HEK293 (cell line): ENCODE data around the gene WDR20.

Experiments
- CTCF ChIA-PET: fragments of 350-600 bp; formaldehyde crosslinking; extraction: SDS; loops from one replicate; lab custom pipeline; 2021; ENCODE audit warnings: antibody characterized with exemption; lab: Yijun Ruan, JAX
- POLR2A ChIA-PET: fragments of 300-600 bp; formaldehyde crosslinking; extraction: SDS; loops from one replicate; lab custom pipeline; 2020; ENCODE audit warnings: antibody characterized with exemption, inconsistent platforms; lab: Yijun Ruan, JAX
- H3K27ac ChIP-seq: fragments of 200-500 bp; sonication (Bioruptor generic); 2 replicates; pipeline ENCODE4 v1.5.1; 2014; ENCODE audit warnings: low read depth, low read length, control low read depth, inconsistent platforms; ENCODE audit errors: extremely low read depth
- H3K36me3 ChIP-seq, 2 experiments: fragments of 200-500 bp in 1 of 2; sonication (Bioruptor generic) in 1 of 2; 1 replicate in 1 of 2; 2 replicates in 1 of 2; pipeline ENCODE4 v1.5.1; 2014 to 2017; ENCODE audit warnings: inconsistent platforms in 2 of 2, low read length in 2 of 2; ENCODE audit not compliant: control insufficient read depth in 2 of 2, insufficient read depth in 1 of 2
- H3K4me1 ChIP-seq: fragments of 200-500 bp; sonication (Bioruptor generic); 2 replicates; pipeline ENCODE4 v1.5.1; 2014; ENCODE audit warnings: mild to moderate bottlenecking, low read length, inconsistent platforms; ENCODE audit not compliant: control insufficient read depth, insufficient read depth
- H3K4me3 ChIP-seq: 2 replicates; pipeline ENCODE4 v1.5.1; 2011; ENCODE audit warnings: low read depth, mild to moderate bottlenecking, control low read depth, low read length, moderate library complexity
- H3K9me3 ChIP-seq: fragments of 200-500 bp; sonication (Bioruptor generic); 2 replicates; pipeline ENCODE4 v1.5.1; 2014; ENCODE audit warnings: low read depth, low read length, inconsistent platforms; ENCODE audit not compliant: control insufficient read depth, insufficient read depth
- KLF16 ChIP-seq: fragments of 450-650 bp; formaldehyde crosslinking; IDR thresholded peaks from 2 replicates; pipeline ENCODE4 v1.5.1; 2017; ENCODE audit warnings: missing biosample characterization, missing genetic modification characterization
- RBAK ChIP-seq: fragments of 450-650 bp; formaldehyde crosslinking; IDR thresholded peaks from 2 replicates; pipeline ENCODE4 v1.5.1; 2016; ENCODE audit warnings: missing biosample characterization, missing genetic modification characterization
- SALL2 ChIP-seq: fragments of 450-650 bp; formaldehyde crosslinking; IDR thresholded peaks from 2 replicates; pipeline ENCODE4 v1.5.0; 2017; ENCODE audit warnings: missing biosample characterization, mild to moderate bottlenecking, missing genetic modification characterization, borderline replicate concordance
- SETDB1 ChIP-seq: IDR thresholded peaks from one replicate; pipeline ENCODE4 v1.6.1; 2017; ENCODE audit warnings: mild to moderate bottlenecking, low read length, moderate library complexity, mixed read lengths; ENCODE audit not compliant: insufficient read length
- SP2 ChIP-seq: fragments of 450-650 bp; formaldehyde crosslinking; IDR thresholded peaks from 2 replicates; pipeline ENCODE4 v1.5.1; 2016; ENCODE audit warnings: missing biosample characterization, missing genetic modification characterization
- ZBTB48 ChIP-seq: fragments of 450-650 bp; formaldehyde crosslinking; IDR thresholded peaks from 2 replicates; pipeline ENCODE4 v1.5.1; 2016; ENCODE audit warnings: missing biosample characterization, missing genetic modification characterization
- ZBTB8A ChIP-seq: fragments of 450-650 bp; formaldehyde crosslinking; IDR thresholded peaks from 2 replicates; pipeline ENCODE4 v1.5.1; 2016; ENCODE audit warnings: missing biosample characterization, missing genetic modification characterization
- ZFHX2 ChIP-seq: fragments of 450-650 bp; formaldehyde crosslinking; conservative IDR thresholded peaks from 2 replicates; pipeline ENCODE4 v1.5.1; 2016; ENCODE audit warnings: missing biosample characterization, missing genetic modification characterization
- ZFP3 ChIP-seq: fragments of 450-650 bp; formaldehyde crosslinking; IDR thresholded peaks from 2 replicates; pipeline ENCODE4 v1.5.1; 2016; ENCODE audit warnings: low read depth, missing biosample characterization, missing genetic modification characterization
- ZIC2 ChIP-seq: fragments of 450-650 bp; formaldehyde crosslinking; IDR thresholded peaks from 2 replicates; pipeline ENCODE4 v1.5.1; 2016; ENCODE audit warnings: missing biosample characterization, missing genetic modification characterization
- ZNF133 ChIP-seq: fragments of 450-650 bp; formaldehyde crosslinking; IDR thresholded peaks from 2 replicates; pipeline ENCODE4 v1.5.1; 2016; ENCODE audit warnings: missing biosample characterization, missing genetic modification characterization
- ZNF157 ChIP-seq: fragments of 450-650 bp; formaldehyde crosslinking; IDR thresholded peaks from 2 replicates; pipeline ENCODE4 v1.5.1; 2016; ENCODE audit warnings: missing biosample characterization, missing genetic modification characterization
- ZNF174 ChIP-seq: fragments of 450-650 bp; formaldehyde crosslinking; IDR thresholded peaks from 2 replicates; pipeline ENCODE4 v1.5.0; 2017; ENCODE audit warnings: missing biosample characterization, mild to moderate bottlenecking, missing genetic modification characterization
- ZNF23 ChIP-seq: fragments of 450-650 bp; formaldehyde crosslinking; IDR thresholded peaks from 2 replicates; pipeline ENCODE4 v1.5.1; 2016; ENCODE audit warnings: missing biosample characterization, missing genetic modification characterization, borderline replicate concordance
- ZNF248 ChIP-seq: fragments of 450-650 bp; formaldehyde crosslinking; IDR thresholded peaks from 2 replicates; pipeline ENCODE4 v1.5.1; 2017; ENCODE audit warnings: missing biosample characterization, missing genetic modification characterization
- ZNF274 ChIP-seq, 2 experiments: fragments of 200-500 bp in 1 of 2; fragments of 450-650 bp in 1 of 2; sonication (Bioruptor generic) in 1 of 2; formaldehyde crosslinking in 1 of 2; IDR thresholded peaks; 2 replicates each; pipeline versions ENCODE4 v1.5.1 to v1.6.1; 2014 to 2016; ENCODE audit warnings: borderline replicate concordance in 1 of 2, inconsistent platforms in 1 of 2, low read length in 1 of 2, missing biosample characterization in 1 of 2, missing genetic modification characterization in 1 of 2
- ZNF37A ChIP-seq: fragments of 450-650 bp; IDR thresholded peaks from 2 replicates; pipeline ENCODE4 v1.5.1; 2018; ENCODE audit warnings: missing biosample characterization, missing genetic modification characterization
- ZNF391 ChIP-seq: fragments of 450-650 bp; formaldehyde crosslinking; IDR thresholded peaks from 2 replicates; pipeline ENCODE4 v1.5.1; 2016; ENCODE audit warnings: low read depth, missing biosample characterization, missing genetic modification characterization, borderline replicate concordance
- ZNF501 ChIP-seq: fragments of 450-650 bp; formaldehyde crosslinking; IDR thresholded peaks from 2 replicates; pipeline ENCODE4 v1.5.1; 2016; ENCODE audit warnings: missing biosample characterization, missing genetic modification characterization
- ZNF544 ChIP-seq: fragments of 450-650 bp; formaldehyde crosslinking; IDR thresholded peaks from 2 replicates; pipeline ENCODE4 v1.5.0; 2017; ENCODE audit warnings: missing biosample characterization, missing genetic modification characterization
- ZNF548 ChIP-seq: fragments of 450-650 bp; formaldehyde crosslinking; IDR thresholded peaks from 2 replicates; pipeline ENCODE4 v1.5.1; 2016; ENCODE audit warnings: missing biosample characterization, missing genetic modification characterization
- ZNF600 ChIP-seq: fragments of 450-650 bp; formaldehyde crosslinking; IDR thresholded peaks from 2 replicates; pipeline ENCODE4 v1.5.1; 2016; ENCODE audit warnings: missing biosample characterization, missing genetic modification characterization
- ZNF623 ChIP-seq: fragments of 450-650 bp; formaldehyde crosslinking; IDR thresholded peaks from 2 replicates; pipeline ENCODE4 v1.5.1; 2016; ENCODE audit warnings: missing biosample characterization, missing genetic modification characterization
- ZNF629 ChIP-seq: fragments of 450-650 bp; formaldehyde crosslinking; IDR thresholded peaks from 2 replicates; pipeline ENCODE4 v1.5.1; 2017; ENCODE audit warnings: missing biosample characterization, missing genetic modification characterization
- ZNF660 ChIP-seq: fragments of 450-650 bp; IDR thresholded peaks from 2 replicates; pipeline ENCODE4 v1.5.1; 2018; ENCODE audit warnings: missing biosample characterization, mild to moderate bottlenecking, missing genetic modification characterization
- ZNF664 ChIP-seq: fragments of 450-650 bp; formaldehyde crosslinking; IDR thresholded peaks from 2 replicates; pipeline ENCODE4 v1.5.1; 2016; ENCODE audit warnings: missing biosample characterization, missing genetic modification characterization
- ZNF677 ChIP-seq: fragments of 450-650 bp; IDR thresholded peaks from 2 replicates; pipeline ENCODE4 v1.5.0; 2018; ENCODE audit warnings: missing biosample characterization, mild to moderate bottlenecking, missing genetic modification characterization, moderate library complexity
- ZNF747 ChIP-seq: fragments of 450-650 bp; formaldehyde crosslinking; IDR thresholded peaks from 2 replicates; pipeline ENCODE4 v1.5.1; 2016; ENCODE audit warnings: missing biosample characterization, missing genetic modification characterization
- ZSCAN30 ChIP-seq: fragments of 450-650 bp; IDR thresholded peaks from 2 replicates; pipeline ENCODE4 v1.5.1; 2018; ENCODE audit warnings: missing biosample characterization, mild to moderate bottlenecking, missing genetic modification characterization, moderate library complexity

Gene WDR20

GRCh38 chr14:102248121-102248520 is 108.4 kb downstream of the WDR20 start:
- TF ChIP-seq ZBTB8A (tag by site-specific recombination) (peak; percentile 27; the same call in 1 of the 2 replicates), ZFP3 (tag by site-specific recombination) (no peak), RBAK (tag by site-specific recombination) (no peak), ZIC2 (tag by site-specific recombination) (0 out of 2 replicates have a peak, but pooled peaks have one; percentile 9)
- Histone ChIP-seq H3K4me1 (no peaks in the 10 kb centered on the region; the same call in 1 of the 2 replicates), H3K9me3 (no peaks in the 10 kb centered on the region), H3K27ac (no peak overlapping the region), H3K4me3 (no peak overlapping the region), H3K36me3 (no peaks in the 10 kb centered on the region)
- CTCF ChIA-PET: no interaction called here
- POLR2A ChIA-PET: interaction anchor here (0.6 kb wide), 1 partner anchor 1778 kb away, joined by 3 read pairs; no protein-coding TSS in a partner anchor

- no peak overlapping the region for H3K4me3 ChIP-seq
- no peaks in the 10 kb centered on the region for H3K36me3 ChIP-seq
- H3K27ac ChIP-seq: no peak overlapping the region
- H3K9me3 ChIP-seq: no peaks in the 10 kb centered on the region
- CTCF ChIA-PET: interaction anchor here (0.5 kb wide), 1 partner anchor 274 kb away, joined by 3 read pairs; no protein-coding TSS in a partner anchor
- TF ChIP-seq ZIC2 (tag by site-specific recombination): no peak
- TF ChIP-seq ZFHX2 (tag by site-specific recombination): no peak
- TF ChIP-seq SETDB1: no peak
- TF ChIP-seq ZNF664: no peak
- TF ChIP-seq ZNF157 (tag by site-specific recombination): no peak
- TF ChIP-seq KLF16: no peak
- no peak for TF ChIP-seq ZNF677 (tag by site-specific recombination)
- no peak for TF ChIP-seq ZNF23 (tag by site-specific recombination)
- TF ChIP-seq ZNF133: no peak
- TF ChIP-seq ZNF623 (tag by site-specific recombination): no peak
- no peak for TF ChIP-seq SALL2
- no peak for TF ChIP-seq ZBTB48 (tag by site-specific recombination)
- TF ChIP-seq ZBTB8A (tag by site-specific recombination): no peak
- TF ChIP-seq ZNF544: no peak
- TF ChIP-seq ZNF629: no peak
- POLR2A ChIA-PET: no interaction called here
- H3K4me1 ChIP-seq: no peaks in the 10 kb centered on the region; the same call in 1 of the 2 replicates
Measured at GRCh38 chr14:102249041-102249440, 109.3 kb downstream of the WDR20 start.

GRCh38 chr14:102249981-102250380 is 110.3 kb downstream of the WDR20 start:
- no peaks in the 10 kb centered on the region; the same call in 1 of the 2 replicates for H3K4me1 ChIP-seq
- ChIA-PET CTCF (no interaction called here), POLR2A (no interaction called here)
- no peak overlapping the region for H3K4me3 ChIP-seq
- no peak overlapping the region for H3K27ac ChIP-seq
- H3K36me3 ChIP-seq: no peaks in the 10 kb centered on the region
- TF ChIP-seq ZNF501 (tag by site-specific recombination) (no peak), ZNF660 (tag by site-specific recombination) (no peak), ZNF747 (tag by site-specific recombination) (no peak), ZNF248 (tag by site-specific recombination) (no peak), ZNF274 (IDR thresholded peaks at IDR 0.05; ENCODE audit: low read length) (no peak), ZNF274 (tag by site-specific recombination; IDR thresholded peaks at IDR 0.05; ENCODE audit: borderline replicate concordance) (no peak), ZNF548 (tag by site-specific recombination) (no peak), ZNF600 (tag by site-specific recombination) (no peak), ZFHX2 (tag by site-specific recombination) (no peak), ZBTB8A (tag by site-specific recombination) (no peak), SP2 (tag by site-specific recombination) (no peak), ZNF37A (no peak), ZNF174 (no peak), ZNF391 (tag by site-specific recombination) (no peak), ZSCAN30 (no peak)
- TF ChIP-seq, all 188 proteins: peak for 0
- H3K9me3 ChIP-seq: no peaks in the 10 kb centered on the region
